GM12891 (cell line): ENCODE results near the gene CACNA2D2.

ENCODE experiments used
- POLR2A ChIP-seq: IDR thresholded peaks from 2 replicates; pipeline ENCODE4 v1.6.1; 2011; ENCODE audit warnings: low read depth, low read length, control low read depth
- POLR2AphosphoS5 ChIP-seq: IDR thresholded peaks from 2 replicates; pipeline ENCODE4 v1.6.1; 2011; ENCODE audit warnings: low read depth, low read length, control low read depth

DNA sequence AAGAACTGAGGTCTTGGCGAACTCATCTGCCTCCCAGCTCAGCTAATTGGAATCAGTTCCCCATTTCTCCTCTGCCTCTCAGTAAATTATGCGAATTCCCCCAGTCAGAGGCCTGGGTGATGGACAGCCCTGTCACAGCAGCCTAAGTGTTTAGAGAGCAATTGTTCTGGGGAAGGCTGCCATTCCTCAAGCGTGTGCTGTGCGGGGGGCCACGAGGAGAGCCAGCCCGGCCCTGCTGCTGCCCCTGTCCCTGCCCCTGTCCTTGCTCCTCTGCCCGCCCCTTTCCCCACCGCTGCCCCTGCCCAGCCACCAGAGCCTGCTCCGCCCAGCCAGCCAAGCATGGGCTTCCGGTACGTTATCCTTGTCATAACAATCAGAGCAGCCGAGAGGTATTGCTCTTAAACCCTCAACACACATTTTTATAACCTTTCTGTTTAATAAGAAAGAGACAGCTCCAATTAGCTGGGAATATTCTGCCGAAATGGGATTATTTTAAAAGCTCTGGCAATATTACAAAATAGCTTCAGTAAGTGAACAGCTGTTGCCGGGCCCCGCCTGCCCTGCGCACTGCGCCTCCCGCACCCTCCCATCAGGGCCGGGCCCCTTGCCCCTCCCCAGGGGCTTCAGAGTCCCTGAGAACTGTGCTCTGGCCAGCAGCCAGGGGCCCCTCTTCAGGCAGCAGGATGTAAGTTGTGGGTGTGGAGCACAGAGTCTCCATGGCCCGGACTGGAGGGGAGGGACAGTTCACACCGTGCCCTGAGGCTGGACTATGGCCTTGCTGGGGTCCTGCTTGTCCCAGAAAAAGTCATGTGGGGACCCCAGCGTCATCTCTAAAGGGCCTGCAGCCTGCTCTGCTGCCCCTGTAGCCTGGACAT lies 12.4 kb upstream of the CACNA2D2 start:
- no peak for TF ChIP-seq POLR2AphosphoS5
- TF ChIP-seq POLR2A = no peak
